ENCODE measurements around the gene CREB5.

Gene CREB5

GRCh38 chr7:28656529-28656928 is 244.2 kb downstream of the CREB5 start:
- DNase-seq = no peak

- no peak for DNase-seq
Measured at GRCh38 chr7:28658381-28658780, 246.1 kb downstream of the CREB5 start.

- no peak for DNase-seq
Measured at GRCh38 chr7:28660132-28660531, 247.8 kb downstream of the CREB5 start.

- no peak for DNase-seq
Measured at GRCh38 chr7:28661826-28662595, 249.7 kb downstream of the CREB5 start.

GRCh38 chr7:28666154-28666553 is 253.8 kb downstream of the CREB5 start:
- DNase-seq = no peak

- DNase-seq = no peak
Measured at GRCh38 chr7:28668085-28668484, 255.8 kb downstream of the CREB5 start.

GRCh38 chr7:28669330-28669729 is 257.0 kb downstream of the CREB5 start:
- no peak for DNase-seq

GRCh38 chr7:28671526-28671925 is 259.2 kb downstream of the CREB5 start:
- DNase-seq = no peak

- DNase-seq = no peak
Measured at GRCh38 chr7:28672397-28672797, 260.1 kb downstream of the CREB5 start.

GRCh38 chr7:28674359-28674782 is 262.1 kb downstream of the CREB5 start:
- peak; percentile 27 for DNase-seq

GRCh38 chr7:28675429-28675828 is 263.1 kb downstream of the CREB5 start:
- no peak for DNase-seq

- DNase-seq = no peak
Measured at GRCh38 chr7:28677668-28678067, 265.4 kb downstream of the CREB5 start.

GRCh38 chr7:28678431-28678965 is 266.2 kb downstream of the CREB5 start:
- no peak for DNase-seq

- DNase-seq = no peak
Measured at GRCh38 chr7:28681693-28682310, 269.5 kb downstream of the CREB5 start.

GRCh38 chr7:28682801-28683200 is 270.5 kb downstream of the CREB5 start:
- no peak for DNase-seq

GRCh38 chr7:28684650-28685241 is 272.4 kb downstream of the CREB5 start:
- DNase-seq = no peak

- no peak for DNase-seq
Measured at GRCh38 chr7:28685242-28685643, 272.9 kb downstream of the CREB5 start.

- peak; percentile 93 for DNase-seq
Measured at GRCh38 chr7:28685644-28686417, 273.5 kb downstream of the CREB5 start.

- peak; percentile 19 for DNase-seq
Measured at GRCh38 chr7:28686418-28686800, 274.1 kb downstream of the CREB5 start.

- no peak for DNase-seq
Measured at GRCh38 chr7:28687537-28687936, 275.2 kb downstream of the CREB5 start.

GRCh38 chr7:28688174-28688573 is 275.9 kb downstream of the CREB5 start:
- no peak for DNase-seq

- no peak for DNase-seq
Measured at GRCh38 chr7:28688651-28689050, 276.3 kb downstream of the CREB5 start.
